ENCODE data around the gene BRD3OS. TPM values are rescaled to one million over a fixed set of nuclear protein-coding genes. Genes with fewer than 3 reads are reported as not detected.

Gene BRD3OS
- total RNA-seq, 2 experiments from 2014 or later: 6.3 to 6.7 TPM

GRCh38 chr9:134032456-134033222 lies 7.4 kb downstream of the BRD3OS start:
- H3K36me3 Mint-ChIP-seq (ENCODE audit: low read depth): peaks cover 17% of the 10 kb centered on the region
- intact Hi-C loops (cut with micrococcal nuclease): no loop called here

GRCh38 chr9:134033516-134034214 lies 8.4 kb downstream of the BRD3OS start:
- DNase-seq: no peak
- H3K27ac Mint-ChIP-seq: no peak overlapping the region
- CTCF ChIA-PET: no interaction called here
- intact Hi-C loops (cut with micrococcal nuclease): no loop called here
- H3K27me3 Mint-ChIP-seq (ENCODE audit: low read depth): no peaks in the 10 kb centered on the region
- H3K36me3 Mint-ChIP-seq (ENCODE audit: low read depth): peaks cover 25% of the 10 kb centered on the region
- no peaks in the 10 kb centered on the region for H3K9me3 Mint-ChIP-seq
- H3K4me1 Mint-ChIP-seq (ENCODE audit: low read depth): no peaks in the 10 kb centered on the region
- H3K4me3 Mint-ChIP-seq: no peak overlapping the region

More at GRCh38 chr9:134032456-134033222, 7.4 kb downstream of the BRD3OS start:
- Mint-ChIP-seq H3K27me3 (ENCODE audit: low read depth) (no peaks in the 10 kb centered on the region), H3K4me1 (ENCODE audit: low read depth) (no peaks in the 10 kb centered on the region), H3K9me3 (no peaks in the 10 kb centered on the region), H3K4me3 (no peak overlapping the region), H3K27ac (no peak overlapping the region)
- no peak for DNase-seq
- CTCF ChIA-PET: interaction anchor here (0.6 kb wide), 1 partner anchor 85 kb away, joined by 3 read pairs; no protein-coding TSS in a partner anchor

DNA sequence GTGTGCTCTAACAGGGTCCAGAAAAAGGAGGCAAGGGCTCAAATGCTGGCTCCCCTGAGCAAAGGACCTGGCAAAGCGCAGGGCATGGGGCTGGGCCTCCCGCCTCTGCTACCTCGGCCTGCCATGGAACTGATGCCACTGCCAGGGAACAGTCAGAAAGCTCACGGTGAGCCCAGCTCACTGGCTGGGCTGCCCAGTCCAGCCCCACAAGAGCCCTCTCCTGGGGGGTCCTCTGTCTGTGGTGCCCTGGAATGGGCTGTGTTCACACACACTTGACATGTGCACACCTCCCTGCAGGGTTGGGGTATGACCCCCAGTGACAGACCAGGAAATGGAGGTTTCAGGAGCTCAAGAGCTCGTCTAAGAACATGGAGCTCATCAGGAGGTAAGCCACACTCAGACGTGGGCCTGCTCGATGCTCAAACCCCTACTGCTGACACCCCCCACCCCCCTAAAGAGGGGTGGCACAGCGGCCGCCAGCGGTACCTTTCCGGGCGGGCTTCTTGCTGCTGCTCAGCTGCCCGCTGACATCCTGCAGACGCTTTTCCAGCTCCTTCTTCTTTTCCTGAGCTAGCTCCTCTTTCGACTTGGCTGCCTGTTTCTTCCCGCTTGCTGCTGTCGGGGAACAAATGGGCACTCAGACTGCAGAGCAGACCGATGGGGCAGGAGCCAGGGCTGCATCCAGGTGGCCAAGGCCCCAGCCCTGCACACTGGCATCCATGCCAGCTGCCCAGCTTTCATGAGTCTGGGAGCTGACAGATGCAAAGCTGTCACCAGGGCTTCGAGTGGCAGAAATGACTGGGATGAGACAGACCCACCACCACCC lies 9.1 kb downstream of the BRD3OS start:
- no peak for DNase-seq
- Mint-ChIP-seq H3K36me3 (ENCODE audit: low read depth) (peaks cover 32% of the 10 kb centered on the region), H3K4me3 (no peak overlapping the region), H3K9me3 (no peaks in the 10 kb centered on the region), H3K4me1 (ENCODE audit: low read depth) (no peaks in the 10 kb centered on the region), H3K27ac (no peak overlapping the region), H3K27me3 (ENCODE audit: low read depth) (no peaks in the 10 kb centered on the region)
- intact Hi-C loops (cut with micrococcal nuclease): no loop called here
- CTCF ChIA-PET: no interaction called here

- CTCF ChIA-PET: no interaction called here
- no peaks in the 10 kb centered on the region for H3K4me1 Mint-ChIP-seq (ENCODE audit: low read depth)
- H3K36me3 Mint-ChIP-seq (ENCODE audit: low read depth): peaks cover 39% of the 10 kb centered on the region
- no peak for DNase-seq
- intact Hi-C loops (cut with micrococcal nuclease): no loop called here
- H3K27me3 Mint-ChIP-seq (ENCODE audit: low read depth): no peaks in the 10 kb centered on the region
- no peaks in the 10 kb centered on the region for H3K9me3 Mint-ChIP-seq
- H3K27ac Mint-ChIP-seq: peak overlapping the region; percentile 41
- H3K4me3 Mint-ChIP-seq: no peak overlapping the region
Measured at GRCh38 chr9:134035041-134036039, 10.1 kb downstream of the BRD3OS start.

GRCh38 chr9:134036130-134036529 lies 10.8 kb downstream of the BRD3OS start:
- no peak for DNase-seq
- Mint-ChIP-seq H3K27ac (no peak overlapping the region), H3K4me1 (ENCODE audit: low read depth) (no peaks in the 10 kb centered on the region), H3K9me3 (no peaks in the 10 kb centered on the region), H3K27me3 (ENCODE audit: low read depth) (no peaks in the 10 kb centered on the region), H3K36me3 (ENCODE audit: low read depth) (peaks cover 44% of the 10 kb centered on the region), H3K4me3 (no peak overlapping the region)
- intact Hi-C loops (cut with micrococcal nuclease): no loop called here
- CTCF ChIA-PET: no interaction called here

- no peak for DNase-seq
- H3K4me1 Mint-ChIP-seq (ENCODE audit: low read depth): no peaks in the 10 kb centered on the region
- H3K27ac Mint-ChIP-seq: no peak overlapping the region
- H3K4me3 Mint-ChIP-seq: no peak overlapping the region
- no peaks in the 10 kb centered on the region for H3K9me3 Mint-ChIP-seq
- intact Hi-C loops (cut with micrococcal nuclease): no loop called here
- peaks cover 45% of the 10 kb centered on the region for H3K36me3 Mint-ChIP-seq (ENCODE audit: low read depth)
- H3K27me3 Mint-ChIP-seq (ENCODE audit: low read depth): no peaks in the 10 kb centered on the region
- CTCF ChIA-PET: no interaction called here
Measured at GRCh38 chr9:134037641-134038040, 12.4 kb downstream of the BRD3OS start.

DNA sequence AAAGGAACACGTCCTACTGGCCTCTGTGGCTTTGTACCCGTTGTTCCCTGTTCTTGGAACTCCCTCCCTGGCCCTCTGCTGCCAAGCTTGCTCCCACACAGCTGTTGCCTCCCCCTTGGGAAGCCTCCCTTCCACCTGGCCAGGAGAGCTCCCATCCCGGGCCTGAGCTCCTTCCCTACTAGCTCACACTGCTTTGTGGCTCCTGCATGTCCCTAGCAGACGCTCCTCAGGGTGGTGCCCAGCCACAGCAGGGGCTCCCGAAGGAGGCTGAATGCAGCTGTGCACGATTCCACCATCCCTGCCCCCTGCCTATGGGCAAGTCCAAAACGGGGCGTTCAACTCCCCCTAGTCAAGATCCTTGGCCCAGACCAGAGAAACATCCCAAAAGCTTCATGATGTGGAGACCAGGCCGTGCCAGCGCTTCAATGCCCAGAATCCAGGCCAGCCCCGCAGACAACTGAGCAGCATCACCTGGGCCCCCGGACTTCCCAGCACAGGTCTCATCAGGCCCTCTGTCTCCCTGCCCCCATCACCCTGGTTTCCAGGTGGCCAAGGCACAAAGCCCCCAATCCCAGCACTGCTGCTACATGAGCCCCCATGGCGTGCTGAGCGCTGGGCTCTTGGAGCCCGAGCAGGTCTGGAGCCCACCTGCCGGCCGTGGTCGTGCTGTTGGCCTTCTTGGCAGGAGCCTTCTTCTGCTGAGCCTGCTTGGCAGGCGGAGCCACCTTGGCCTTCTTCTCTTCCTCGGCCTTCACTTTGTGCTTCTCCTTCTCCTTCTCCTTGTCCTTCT lies 14.3 kb downstream of the BRD3OS start:
- Mint-ChIP-seq H3K27me3 (ENCODE audit: low read depth) (no peaks in the 10 kb centered on the region), H3K9me3 (no peaks in the 10 kb centered on the region), H3K27ac (no peak overlapping the region), H3K4me1 (ENCODE audit: low read depth) (no peaks in the 10 kb centered on the region), H3K4me3 (no peak overlapping the region), H3K36me3 (ENCODE audit: low read depth) (peaks cover 38% of the 10 kb centered on the region)
- CTCF ChIA-PET: no interaction called here
- intact Hi-C loops (cut with micrococcal nuclease): no loop called here
- no peak for DNase-seq

DNA sequence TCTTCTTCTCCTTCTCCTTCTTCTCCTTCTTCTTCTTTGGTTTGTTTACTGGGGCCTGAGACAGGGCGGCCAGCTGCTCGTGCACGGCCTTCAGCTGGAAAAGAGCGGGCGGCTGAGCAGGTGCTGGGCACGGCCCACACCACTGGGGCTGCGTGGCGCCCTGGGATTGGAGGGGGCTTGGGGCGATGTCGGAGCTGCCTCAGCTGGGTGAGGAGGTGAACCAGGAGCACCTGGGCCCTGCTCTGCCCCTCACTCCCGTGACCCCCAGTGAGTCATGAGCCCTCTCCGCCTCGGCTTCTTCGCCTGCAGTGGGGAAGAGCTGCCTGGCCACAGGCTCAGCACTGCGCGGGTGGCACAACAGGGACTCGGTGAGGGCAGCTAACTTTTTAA lies 14.9 kb downstream of the BRD3OS start:
- CTCF ChIA-PET: no interaction called here
- Mint-ChIP-seq H3K4me3 (no peak overlapping the region), H3K27me3 (ENCODE audit: low read depth) (no peaks in the 10 kb centered on the region), H3K27ac (no peak overlapping the region), H3K9me3 (no peaks in the 10 kb centered on the region), H3K36me3 (ENCODE audit: low read depth) (peaks cover 37% of the 10 kb centered on the region), H3K4me1 (ENCODE audit: low read depth) (no peaks in the 10 kb centered on the region)
- no peak for DNase-seq
- intact Hi-C loops (cut with micrococcal nuclease): no loop called here

DNA sequence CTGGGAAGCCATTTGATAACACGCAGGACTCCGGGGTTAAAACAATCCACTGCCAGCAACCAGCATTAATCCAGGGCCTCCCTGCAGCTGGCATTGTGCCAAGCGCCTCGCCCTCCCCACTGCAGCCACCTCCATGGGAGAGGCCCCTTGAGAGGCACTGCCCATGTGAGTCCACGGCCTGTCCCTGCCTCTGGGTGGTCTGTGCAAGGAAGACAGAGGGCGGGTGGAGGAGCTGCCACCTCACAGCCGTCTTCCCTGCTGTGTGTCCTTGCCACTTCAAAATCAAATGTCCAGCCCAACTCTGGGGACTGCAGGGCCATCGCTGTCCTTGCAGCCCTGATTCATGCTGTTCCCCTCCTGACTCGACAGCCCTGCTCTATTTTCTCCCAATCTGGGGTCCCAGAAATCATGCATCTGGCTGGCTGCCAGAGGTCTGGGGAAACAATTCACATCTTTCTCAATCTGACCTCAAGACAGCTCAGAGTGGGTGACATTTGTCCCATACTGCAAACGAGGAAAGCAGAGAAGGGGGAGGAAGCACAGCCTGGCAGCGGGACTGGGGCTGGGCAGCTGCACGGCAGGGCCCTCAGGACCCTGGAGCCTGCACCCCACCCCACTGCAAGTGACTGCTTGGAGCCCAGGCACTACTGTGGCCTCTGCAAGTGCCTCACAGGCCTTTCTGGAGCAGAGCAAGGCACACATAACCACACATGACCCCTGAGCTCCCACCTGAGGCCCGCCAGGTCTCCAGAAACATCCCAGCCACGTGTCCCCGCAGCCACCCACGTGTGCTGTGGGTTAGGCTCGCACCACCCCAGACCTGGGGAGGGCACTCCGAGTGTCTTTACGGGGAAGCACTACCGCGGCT lies 15.7 kb downstream of the BRD3OS start:
- no peaks in the 10 kb centered on the region for H3K27me3 Mint-ChIP-seq (ENCODE audit: low read depth)
- H3K36me3 Mint-ChIP-seq (ENCODE audit: low read depth): peaks cover 35% of the 10 kb centered on the region
- intact Hi-C loops (cut with micrococcal nuclease): no loop called here
- no peaks in the 10 kb centered on the region for H3K9me3 Mint-ChIP-seq
- DNase-seq: no peak
- H3K4me3 Mint-ChIP-seq: no peak overlapping the region
- H3K27ac Mint-ChIP-seq: no peak overlapping the region
- H3K4me1 Mint-ChIP-seq (ENCODE audit: low read depth): no peaks in the 10 kb centered on the region
- CTCF ChIA-PET: no interaction called here

DNA sequence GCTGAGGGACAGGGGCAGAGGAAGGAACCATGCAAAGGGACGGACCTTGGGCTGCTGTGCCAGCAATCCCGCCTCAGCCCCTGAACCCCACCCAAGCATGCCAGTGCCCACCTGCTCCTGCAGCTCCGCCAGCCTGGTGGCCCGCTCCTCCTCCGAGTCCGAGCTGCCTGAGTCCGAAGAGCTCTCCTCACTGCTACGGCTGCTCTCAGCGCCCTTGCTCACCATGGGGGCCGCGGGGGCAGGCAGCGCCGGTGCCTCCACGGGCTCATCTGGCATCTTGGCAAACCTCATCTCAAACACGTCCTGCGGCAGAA lies 16.3 kb downstream of the BRD3OS start:
- no peaks in the 10 kb centered on the region for H3K9me3 Mint-ChIP-seq
- DNase-seq: no peak
- H3K27me3 Mint-ChIP-seq (ENCODE audit: low read depth): no peaks in the 10 kb centered on the region
- H3K4me1 Mint-ChIP-seq (ENCODE audit: low read depth): no peaks in the 10 kb centered on the region
- CTCF ChIA-PET: no interaction called here
- no peak overlapping the region for H3K27ac Mint-ChIP-seq
- H3K4me3 Mint-ChIP-seq: no peak overlapping the region
- H3K36me3 Mint-ChIP-seq (ENCODE audit: low read depth): peaks cover 33% of the 10 kb centered on the region
- intact Hi-C loops (cut with micrococcal nuclease): no loop called here

DNA sequence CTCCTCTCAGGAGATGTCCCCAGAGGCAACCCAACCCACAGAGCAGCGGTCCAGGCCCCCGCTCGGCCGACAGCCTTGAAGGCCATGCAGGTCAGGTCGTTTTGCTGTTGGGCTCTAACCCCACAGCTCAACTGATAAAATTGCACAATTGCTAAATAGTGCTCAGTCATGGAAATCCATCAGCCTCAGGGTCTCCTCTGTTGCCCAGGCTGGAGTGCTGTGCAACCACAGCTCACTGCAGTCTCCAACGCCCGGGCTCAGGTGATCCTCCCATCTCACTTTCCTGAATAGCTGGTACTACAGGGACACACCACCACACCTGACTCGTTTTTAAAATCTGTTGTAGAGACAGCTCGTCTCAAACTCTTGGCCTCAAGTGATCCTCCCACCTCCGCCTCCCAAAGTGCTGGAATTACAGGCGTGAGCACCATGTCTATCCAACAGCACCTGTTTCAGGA lies 18.3 kb downstream of the BRD3OS start:
- no peak for DNase-seq
- no peaks in the 10 kb centered on the region for H3K9me3 Mint-ChIP-seq
- intact Hi-C loops (cut with micrococcal nuclease): no loop called here
- peaks cover 24% of the 10 kb centered on the region for H3K36me3 Mint-ChIP-seq (ENCODE audit: low read depth)
- no peaks in the 10 kb centered on the region for H3K27me3 Mint-ChIP-seq (ENCODE audit: low read depth)
- CTCF ChIA-PET: no interaction called here
- H3K4me1 Mint-ChIP-seq (ENCODE audit: low read depth): no peaks in the 10 kb centered on the region
- no peak overlapping the region for H3K27ac Mint-ChIP-seq
- H3K4me3 Mint-ChIP-seq: no peak overlapping the region
